ENCODE data around the gene GOLGA6D.
"Not testable (repeated sequence)": the region's sequence is repeated elsewhere in the genome, so short reads cannot be mapped to it uniquely, and the experiment has no call there.

GRCh38 chr15:75259873-75260272 lies 22.8 kb upstream of the GOLGA6D start:
- TF ChIP-seq, protein P1, sequence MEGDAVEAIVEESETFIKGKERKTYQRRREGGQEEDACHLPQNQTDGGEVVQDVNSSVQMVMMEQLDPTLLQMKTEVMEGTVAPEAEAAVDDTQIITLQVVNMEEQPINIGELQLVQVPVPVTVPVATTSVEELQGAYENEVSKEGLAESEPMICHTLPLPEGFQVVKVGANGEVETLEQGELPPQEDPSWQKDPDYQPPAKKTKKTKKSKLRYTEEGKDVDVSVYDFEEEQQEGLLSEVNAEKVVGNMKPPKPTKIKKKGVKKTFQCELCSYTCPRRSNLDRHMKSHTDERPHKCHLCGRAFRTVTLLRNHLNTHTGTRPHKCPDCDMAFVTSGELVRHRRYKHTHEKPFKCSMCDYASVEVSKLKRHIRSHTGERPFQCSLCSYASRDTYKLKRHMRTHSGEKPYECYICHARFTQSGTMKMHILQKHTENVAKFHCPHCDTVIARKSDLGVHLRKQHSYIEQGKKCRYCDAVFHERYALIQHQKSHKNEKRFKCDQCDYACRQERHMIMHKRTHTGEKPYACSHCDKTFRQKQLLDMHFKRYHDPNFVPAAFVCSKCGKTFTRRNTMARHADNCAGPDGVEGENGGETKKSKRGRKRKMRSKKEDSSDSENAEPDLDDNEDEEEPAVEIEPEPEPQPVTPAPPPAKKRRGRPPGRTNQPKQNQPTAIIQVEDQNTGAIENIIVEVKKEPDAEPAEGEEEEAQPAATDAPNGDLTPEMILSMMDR (conservative IDR thresholded peaks at IDR 0.05 in 1 of 2, IDR thresholded peaks at IDR 0.05 in 1 of 2; ENCODE audit: extremely low read depth in 1 of 2, insufficient read depth in 1 of 2, low read depth in 1 of 2, low read length in 2 of 2), result not testable (repeated sequence)
- TF ChIP-seq EZH2 (IDR thresholded peaks at IDR 0.05; ENCODE audit: borderline replicate concordance, low read length), result not testable (repeated sequence)
